ENCODE measurements around the gene METTL14.

Gene METTL14

GRCh38 chr4:118759481-118759880 is 74.3 kb downstream of the METTL14 start:
- DNase-seq: no peak

DNA sequence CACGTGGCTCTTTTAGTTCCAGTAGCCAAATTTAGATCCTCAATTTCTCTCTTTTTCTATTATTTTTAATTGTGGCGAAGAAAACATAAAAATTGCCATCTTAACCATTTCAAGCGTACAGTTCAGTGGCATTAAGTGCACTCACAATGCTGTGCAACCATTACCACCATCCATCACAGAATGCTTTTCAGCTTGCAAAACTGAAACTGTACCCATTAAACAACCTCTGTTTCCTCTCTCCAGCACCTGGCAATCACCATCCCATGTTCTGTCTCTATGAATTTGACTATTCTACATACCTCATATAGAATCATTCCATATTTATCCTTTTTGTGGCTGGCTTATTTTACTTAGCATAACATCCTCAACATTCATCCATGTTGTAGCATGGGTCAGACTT is 74.9 kb downstream of the METTL14 start:
- DNase-seq: no peak

GRCh38 chr4:118760493-118760892 is 75.3 kb downstream of the METTL14 start:
- DNase-seq: peak in 1 of 2 experiments; percentile 8

DNA sequence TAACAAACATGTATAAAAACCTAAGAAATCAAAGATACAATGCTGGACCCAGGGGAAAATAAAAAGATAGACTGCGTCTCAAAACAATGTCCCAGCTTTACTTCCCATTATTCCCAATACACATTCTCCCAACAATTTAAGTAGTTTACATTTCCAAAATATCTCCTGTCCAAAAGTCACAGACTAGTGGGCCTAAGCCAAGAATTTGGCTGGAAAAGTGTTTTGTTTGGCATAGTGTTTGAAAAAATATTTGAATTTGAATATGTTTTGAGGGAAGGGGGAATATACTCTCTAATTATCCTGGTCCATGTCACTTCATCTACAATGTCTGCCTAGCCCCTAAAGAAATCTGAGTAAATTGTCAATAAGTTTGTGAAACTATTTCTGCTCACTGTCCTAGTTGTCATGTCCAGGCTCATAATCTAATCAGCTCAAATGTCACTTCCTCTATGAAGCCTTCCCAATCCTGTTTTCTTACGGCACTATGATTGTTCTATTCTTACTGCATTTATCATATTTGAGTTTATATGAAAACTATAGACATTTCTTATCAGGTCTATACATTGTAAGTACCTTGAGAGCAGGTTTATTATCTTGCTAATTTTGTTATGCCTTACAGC is 76.3 kb downstream of the METTL14 start:
- DNase-seq: no peak

DNA sequence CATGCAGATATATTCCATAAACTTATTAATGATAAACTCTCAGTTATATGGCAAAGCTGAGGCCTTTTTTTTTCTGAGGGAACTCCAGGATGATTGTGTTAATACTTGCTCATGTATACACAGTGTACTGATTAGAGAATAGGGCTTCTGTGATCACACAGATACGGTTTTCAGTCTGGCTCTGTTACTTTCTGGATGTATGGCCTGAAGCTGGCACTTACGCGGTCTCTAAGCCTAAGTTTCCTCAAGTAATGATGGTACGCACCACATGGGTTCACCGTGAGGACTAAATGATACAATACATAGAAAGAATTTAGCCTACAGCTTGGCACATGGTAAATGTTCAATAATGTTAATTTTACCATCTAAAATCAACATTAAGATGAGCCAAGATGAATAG is 77.0 kb downstream of the METTL14 start:
- DNase-seq: no peak

DNA sequence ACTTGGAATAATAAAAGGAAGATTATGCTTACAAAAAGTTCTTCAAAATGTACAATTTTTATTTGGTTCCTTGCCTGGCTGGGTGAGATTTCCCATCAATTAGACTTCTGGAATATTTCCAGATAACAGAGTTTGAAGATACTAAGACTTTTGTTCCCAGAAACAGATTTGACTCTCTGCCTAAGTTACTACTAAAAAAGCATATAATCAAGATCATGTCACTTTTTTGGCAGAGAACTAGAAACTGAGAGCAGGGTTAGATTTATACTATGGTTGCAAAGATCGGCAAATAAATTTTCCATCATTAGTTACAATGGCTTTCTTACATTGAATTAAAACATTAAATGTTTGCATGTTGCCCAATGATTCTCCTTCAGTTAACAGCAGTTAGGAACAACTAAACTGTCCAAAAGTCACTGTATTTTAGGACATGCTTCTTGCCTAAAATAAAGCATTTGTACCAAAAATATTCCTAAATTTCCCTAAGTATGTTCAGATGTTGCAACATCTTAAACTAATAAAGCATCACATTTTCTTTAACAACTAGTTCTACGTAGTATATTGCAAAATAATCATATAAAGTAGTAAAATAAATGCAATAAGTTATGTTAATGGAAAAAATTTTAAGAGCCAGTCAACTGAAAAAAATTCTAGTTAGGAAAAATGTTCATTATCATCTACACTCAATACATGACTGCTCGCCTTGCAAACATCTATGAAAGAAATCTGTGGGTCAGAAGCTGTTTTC is 77.7 kb downstream of the METTL14 start:
- DNase-seq: no peak

Data from NCI-H526 (cell line).